HepG2 (cell line): ENCODE results near the gene ZNF91. TPM values are rescaled to one million over a fixed set of nuclear protein-coding genes. Genes with fewer than 3 reads are reported as not detected.

ENCODE experiments used
- ATAC-seq: fragments of 200-7000 bp; cut with Tn5 transposase; 3 replicates; pipeline ENCODE4 v1.9.1; 2020; ENCODE audit warnings: mild to moderate bottlenecking, moderate library complexity
- BruUV-seq: library from RNA; stranded (reverse); fragments of 400-500 nt; replicated peaks from 2 replicates; lab custom pipeline; 2021; lab: Mats Ljungman, UMichigan
- CTCF ChIA-PET: fragments of 300-600 bp; formaldehyde crosslinking; extraction: SDS; loops from one replicate; lab custom pipeline; 2021; ENCODE audit warnings: low total read pairs, inconsistent platforms, low intra/inter-chr PET ratio; lab: Yijun Ruan, JAX
- POLR2A ChIA-PET: fragments of 350-600 bp; sonication (Branson Sonifier 250); formaldehyde crosslinking; loops from one replicate; lab custom pipeline; 2020; ENCODE audit warnings: antibody characterized with exemption, inconsistent platforms; lab: Yijun Ruan, JAX
- DNase-seq: peaks from one replicate; pipeline ENCODE4 v3.0.0-alpha.2; 2015; ENCODE audit warnings: low spot score
- FAIRE-seq: peaks from 3 replicates; lab custom pipeline; 2011; peaks lifted over from hg19 to GRCh38; lab: Jason Lieb, UNC
- H2AFZ ChIP-seq: one replicate; pipeline ENCODE4 v1.6.1; 2011; ENCODE audit warnings: low read length, inconsistent platforms
- H3K27ac ChIP-seq: fragments of 300-600 bp; 3 replicates; pipeline ENCODE4 v1.8.0; 2011; ENCODE audit warnings: mixed run types, mild to moderate bottlenecking, mixed read lengths, low read length, inconsistent platforms; ENCODE audit not compliant: insufficient read depth; ENCODE audit errors: extremely low read length
- H3K27me3 ChIP-seq, 2 experiments: fragments of 200-600 bp in 1 of 2; 2 replicates in 1 of 2; 3 replicates in 1 of 2; pipeline versions ENCODE4 v1.6.0 to v1.8.0; 2011; ENCODE audit warnings: low read length in 2 of 2, mild to moderate bottlenecking in 2 of 2, moderate library complexity in 2 of 2, inconsistent platforms in 1 of 2; ENCODE audit not compliant: insufficient read depth in 2 of 2, control insufficient read depth in 1 of 2
- H3K36me3 ChIP-seq, 2 experiments: fragments of 200-600 bp in 1 of 2; replicated peaks in 1 of 2; 2 replicates in 1 of 2; 3 replicates in 1 of 2; pipeline versions ENCODE4 v1.5.1 to v1.8.0; 2011; ENCODE audit warnings: low read length in 2 of 2, inconsistent platforms in 1 of 2; ENCODE audit not compliant: insufficient read depth in 2 of 2, control insufficient read depth in 1 of 2
- H3K4me1 ChIP-seq: 2 replicates; pipeline ENCODE4 v1.5.1; 2012; ENCODE audit warnings: low read length, inconsistent platforms; ENCODE audit not compliant: insufficient read depth
- H3K4me2 ChIP-seq: 2 replicates; pipeline ENCODE4 v1.6.0; 2011; ENCODE audit warnings: low read depth, low read length, inconsistent platforms
- H3K4me3 ChIP-seq, 3 experiments: fragments of 200-600 bp in 1 of 3; sonication (generic), shearing (Covaris generic) in 1 of 3; replicated peaks in 1 of 3; 2 replicates each; pipeline ENCODE4 v1.5.1; 2011 to 2016; ENCODE audit warnings: low read length in 3 of 3, inconsistent platforms in 2 of 3, low read depth in 2 of 3, mild to moderate bottlenecking in 2 of 3, control low read depth in 1 of 3, mixed read lengths in 1 of 3; ENCODE audit not compliant: insufficient read depth in 1 of 3
- H3K79me2 ChIP-seq: one replicate; pipeline ENCODE4 v1.6.1; 2011; ENCODE audit warnings: low read length, inconsistent platforms; ENCODE audit not compliant: insufficient read depth
- H3K9ac ChIP-seq: 2 replicates; pipeline ENCODE4 v1.6.0; 2011; ENCODE audit warnings: mild to moderate bottlenecking, low read depth, low read length, inconsistent platforms; ENCODE audit not compliant: insufficient read depth
- H3K9me3 ChIP-seq: 2 replicates; pipeline ENCODE4 v1.5.1; 2012; ENCODE audit warnings: mild to moderate bottlenecking, low read length
- H4K20me1 ChIP-seq: 2 replicates; pipeline ENCODE4 v1.6.0; 2011; ENCODE audit warnings: inconsistent platforms, mild to moderate bottlenecking, low read length, moderate library complexity; ENCODE audit not compliant: insufficient read depth
- GPBP1L1 ChIP-seq: sonication (generic); formaldehyde crosslinking; IDR thresholded peaks from 2 replicates; pipeline ENCODE4 v1.5.0; 2020; ENCODE audit warnings: mild to moderate bottlenecking, missing genetic modification reagents
- HOXA5 ChIP-seq: sonication (generic); formaldehyde crosslinking; IDR thresholded peaks from 2 replicates; pipeline ENCODE4 v1.4.0; 2020; ENCODE audit warnings: missing genetic modification reagents
- NR3C1 ChIP-seq: sonication (generic); formaldehyde crosslinking; IDR thresholded peaks from 2 replicates; pipeline ENCODE4 v1.4.0; 2020; ENCODE audit warnings: missing genetic modification reagents
- PREB ChIP-seq: sonication (generic); formaldehyde crosslinking; IDR thresholded peaks from 2 replicates; pipeline ENCODE4 v1.4.0; 2020; ENCODE audit warnings: missing genetic modification reagents
- SMAD3 ChIP-seq: sonication (generic); formaldehyde crosslinking; IDR thresholded peaks from 2 replicates; pipeline ENCODE4 v1.4.0; 2020; ENCODE audit warnings: missing genetic modification reagents
- UBTF ChIP-seq: sonication (generic); formaldehyde crosslinking; IDR thresholded peaks from 2 replicates; pipeline ENCODE4 v1.4.0; 2020; ENCODE audit warnings: mild to moderate bottlenecking, missing genetic modification reagents
- ZFP90 ChIP-seq: sonication (generic); formaldehyde crosslinking; IDR thresholded peaks from 2 replicates; pipeline ENCODE4 v1.8.0; 2022; ENCODE audit warnings: missing genetic modification reagents, mild to moderate bottlenecking, inconsistent platforms, borderline replicate concordance
- ZNF354B ChIP-seq: sonication (generic); formaldehyde crosslinking; IDR thresholded peaks from 2 replicates; pipeline ENCODE4 v1.8.0; 2022; ENCODE audit warnings: mild to moderate bottlenecking, missing genetic modification reagents
- ZNF629 ChIP-seq: sonication (generic); formaldehyde crosslinking; conservative IDR thresholded peaks from 2 replicates; pipeline ENCODE4 v1.5.0; 2020; ENCODE audit warnings: missing genetic modification reagents
- WGBS: methylation state at CpG from one replicate; pipeline ENCODE4 v1.1.6; 2017; ENCODE audit warnings: low lambda C conversion rate; 5-methylcytosine and 5-hydroxymethylcytosine counted together
- in situ Hi-C: cut with HindIII; loops from 2 replicates; pipeline ENCODE4 v1.10.0; 2017; ENCODE audit warnings: low pct_unique_long_range_greater_than_20kb; ENCODE audit not compliant: extremely low pct_ligation_motif_present
- intact Hi-C: fragments of 100-400 bp; cut with micrococcal nuclease; formaldehyde crosslinking; loops from one replicate; pipeline ENCODE4 v1.10.0; 2022; ENCODE audit not compliant: unreplicated experiment
- polyA plus RNA-seq, 8 experiments: library from polyadenylated mRNA; depleted of rRNA in 3 of 8; stranded (reverse) in 7 of 8; unstranded in 1 of 8; fragments of >200 nt; fragmentation: Illumina TruSeq in 4 of 8; extraction: Trizol in 4 of 8; gene quantifications; 2 replicates each; pipeline versions ENCODE4 v1.2.1 to v1.2.3, GENCODE V29; 2011 to 2016; ENCODE audit warnings: low read depth in 4 of 8, missing spikeins in 1 of 8, mixed read lengths in 1 of 8; ENCODE audit not compliant: insufficient read depth in 1 of 8
- total RNA-seq, 5 experiments: library from RNA; depleted of rRNA; stranded (reverse); fragments of >200 nt; fragmentation: Illumina TruSeq; extraction: Trizol; gene quantifications; 2 replicates each; pipeline ENCODE4 v1.2.3, GENCODE V29; 2016; ENCODE audit warnings: low read depth in 1 of 5

The ZNF91 gene
- total and polyA plus RNA-seq, 2 of the 13 experiments (the other 11 are each of a cell fraction or from before 2014, with no cell fraction given), result 19.4 to 21.5 TPM

GRCh38 chr19:23403052-23403451 is 7.8 kb upstream of the ZNF91 start:
- no peak overlapping the region for H3K9ac ChIP-seq

More at GRCh38 chr19:23403052-23403451, 7.8 kb upstream of the ZNF91 start:
- H4K20me1 ChIP-seq, result no peaks in the 10 kb centered on the region
- 14% methylated on average over 3 of the region's 3 CpGs for WGBS
- H3K9me3 ChIP-seq, result no peaks in the 10 kb centered on the region
- H3K79me2 ChIP-seq, result no peaks in the 10 kb centered on the region
- H2AFZ ChIP-seq, result no peak overlapping the region
- no peaks in the 10 kb centered on the region for H3K27me3 ChIP-seq
- H3K27ac ChIP-seq, result peak overlapping the region; percentile 34
- in situ Hi-C loops, result no loop called here
- peaks cover 39% of the 10 kb centered on the region for H3K4me1 ChIP-seq
- FAIRE-seq, result no peak
- no peak for TF ChIP-seq GPBP1L1 (CRISPR knock-in tag)
- TF ChIP-seq SMAD3 (CRISPR knock-in tag), result no peak
- TF ChIP-seq HOXA5 (CRISPR knock-in tag), result no peak
- no peak for TF ChIP-seq ZFP90 (CRISPR knock-in tag)
- TF ChIP-seq NR3C1 (CRISPR knock-in tag), result no peak
- no peak for TF ChIP-seq UBTF
- no peak for TF ChIP-seq ZNF629
- no peak for TF ChIP-seq ZNF354B (CRISPR knock-in tag)
- no peak for TF ChIP-seq PREB (CRISPR knock-in tag)
- DNase-seq, result no peak
- intact Hi-C loops, result loop anchor here (1.0 kb wide), 1 partner anchor 8 kb away; the partner anchor contains the start of gene ZNF91
- H3K4me3 ChIP-seq, result peak overlapping the region in 2 of 3 experiments; percentile 15 to 52; a peak in 3 of 6 replicates
- CTCF ChIA-PET, result no interaction called here
- no TSS peak for BruUV-seq
- POLR2A ChIA-PET, result interaction anchor here (0.9 to 1.3 kb wide), 6 partner anchors 8 to 284 kb away, joined by 3 to 26 read pairs (median 4); partner anchors contain the start of genes ZNF675 and ZNF91
- peak overlapping the region; percentile 72 for H3K4me2 ChIP-seq
- no peaks in the 10 kb centered on the region for H3K36me3 ChIP-seq
- ATAC-seq, result peak; percentile 37
